ENCODE results near the gene MARCKS.

The MARCKS gene, protein sequence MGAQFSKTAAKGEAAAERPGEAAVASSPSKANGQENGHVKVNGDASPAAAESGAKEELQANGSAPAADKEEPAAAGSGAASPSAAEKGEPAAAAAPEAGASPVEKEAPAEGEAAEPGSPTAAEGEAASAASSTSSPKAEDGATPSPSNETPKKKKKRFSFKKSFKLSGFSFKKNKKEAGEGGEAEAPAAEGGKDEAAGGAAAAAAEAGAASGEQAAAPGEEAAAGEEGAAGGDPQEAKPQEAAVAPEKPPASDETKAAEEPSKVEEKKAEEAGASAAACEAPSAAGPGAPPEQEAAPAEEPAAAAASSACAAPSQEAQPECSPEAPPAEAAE

DNA sequence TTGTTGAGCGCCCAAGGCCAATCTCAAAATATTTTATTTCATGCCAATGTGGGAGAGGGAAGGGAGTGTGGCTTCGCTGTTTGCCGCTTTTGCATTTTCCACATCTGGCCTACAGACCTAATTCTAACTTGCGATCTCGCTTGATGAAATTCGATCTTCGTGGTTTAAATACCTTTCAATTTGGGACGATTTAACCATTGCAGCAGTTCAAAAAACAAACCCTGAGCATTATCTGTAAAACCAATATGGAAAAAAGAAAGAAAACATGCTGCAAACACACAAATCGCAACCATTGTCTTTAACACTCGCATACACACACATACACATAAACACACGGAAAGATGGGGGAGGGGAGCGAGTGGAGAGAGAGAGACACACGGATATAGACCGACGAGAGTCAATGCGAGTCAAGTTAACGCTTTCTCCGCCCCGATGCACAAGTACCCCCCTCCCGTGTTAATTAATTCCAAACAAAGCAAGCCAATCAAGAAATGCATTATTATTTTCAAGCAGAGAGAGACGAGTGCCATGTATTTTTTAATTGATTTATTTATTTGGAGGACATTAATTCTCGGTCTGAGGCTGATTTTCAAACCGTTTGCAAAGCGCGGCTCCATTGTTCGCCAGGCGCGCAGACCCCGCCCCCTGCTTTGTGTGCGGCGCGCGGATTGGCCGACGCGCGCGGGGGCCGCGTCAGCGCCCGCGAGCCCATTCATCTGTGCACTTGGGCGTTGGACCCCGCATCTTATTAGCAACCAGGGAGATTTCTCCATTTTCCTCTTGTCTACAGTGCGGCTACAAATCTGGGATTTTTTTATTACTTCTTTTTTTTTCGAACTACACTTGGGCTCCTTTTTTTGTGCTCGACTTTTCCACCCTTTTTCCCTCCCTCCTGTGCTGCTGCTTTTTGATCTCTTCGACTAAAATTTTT is at the start of gene MARCKS:
MARCKS (plus strand) TSS at position 721 of the 931 bp plus-strand sequence. CDS start 401 bp downstream, outside the sequence.
- no peak for DNase-seq (ENCODE audit: low read depth in 2 of 2)

DNA sequence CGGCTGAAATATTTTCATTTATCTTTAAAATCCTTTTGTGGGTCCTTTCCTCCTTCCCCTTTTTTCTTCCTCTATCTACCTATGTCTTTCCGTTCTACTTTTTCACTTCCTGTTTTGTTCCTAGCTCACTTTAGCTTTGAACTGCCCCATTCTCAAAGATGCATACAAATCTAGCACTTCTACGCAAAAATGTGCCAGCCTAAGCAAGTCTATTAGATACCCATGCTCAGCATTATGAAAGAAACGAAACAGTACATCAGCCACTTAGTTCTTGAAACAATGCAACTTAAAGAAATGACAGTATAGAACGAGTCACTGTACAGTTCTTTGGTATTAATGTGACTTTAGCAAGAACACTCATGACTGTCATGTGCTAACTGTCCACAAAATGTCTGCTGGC is 47.3 kb upstream of the MARCKS start:
- no peak for DNase-seq (ENCODE audit: low read depth in 2 of 2)

DNA sequence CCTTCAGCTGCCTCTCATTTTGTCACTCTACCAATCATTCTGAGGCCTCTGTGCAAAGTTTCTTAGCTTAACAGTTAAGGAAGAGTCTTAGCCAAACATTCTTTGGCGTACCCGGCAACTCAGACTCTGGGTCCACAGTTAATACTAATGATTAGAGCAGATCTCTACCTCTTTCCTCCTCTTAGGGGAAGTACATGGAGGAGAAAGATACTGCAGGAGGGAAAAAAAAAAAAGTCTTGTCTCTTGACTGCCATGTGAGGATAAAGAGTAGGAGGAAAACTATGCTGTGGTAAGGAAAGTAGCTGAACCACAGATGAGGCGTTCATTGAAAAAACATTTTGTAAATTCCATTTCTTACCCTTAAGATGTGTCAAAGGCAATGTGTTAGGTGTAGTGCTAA is 44.0 kb upstream of the MARCKS start:
- no peak for DNase-seq (ENCODE audit: low read depth in 2 of 2)

DNA sequence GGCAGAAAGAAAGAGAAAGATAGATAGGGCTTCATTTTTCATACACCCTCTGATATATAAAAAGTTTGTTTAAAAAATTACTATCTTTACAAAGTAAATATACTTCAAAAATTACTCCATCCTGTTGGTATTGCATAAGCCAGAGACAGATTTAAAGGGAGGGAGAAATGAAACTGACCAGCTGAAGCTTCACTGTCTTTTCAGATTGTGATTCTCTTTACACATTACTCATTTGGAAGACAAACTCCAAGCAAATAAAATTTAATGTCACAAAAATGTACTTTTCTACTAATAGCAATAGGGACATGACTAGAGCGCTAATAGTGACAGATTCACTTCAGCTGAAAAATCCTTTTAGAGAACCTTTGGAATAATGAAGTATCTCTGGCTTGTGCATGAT is 38.6 kb upstream of the MARCKS start:
- no peak for DNase-seq (ENCODE audit: low read depth in 2 of 2)

DNA sequence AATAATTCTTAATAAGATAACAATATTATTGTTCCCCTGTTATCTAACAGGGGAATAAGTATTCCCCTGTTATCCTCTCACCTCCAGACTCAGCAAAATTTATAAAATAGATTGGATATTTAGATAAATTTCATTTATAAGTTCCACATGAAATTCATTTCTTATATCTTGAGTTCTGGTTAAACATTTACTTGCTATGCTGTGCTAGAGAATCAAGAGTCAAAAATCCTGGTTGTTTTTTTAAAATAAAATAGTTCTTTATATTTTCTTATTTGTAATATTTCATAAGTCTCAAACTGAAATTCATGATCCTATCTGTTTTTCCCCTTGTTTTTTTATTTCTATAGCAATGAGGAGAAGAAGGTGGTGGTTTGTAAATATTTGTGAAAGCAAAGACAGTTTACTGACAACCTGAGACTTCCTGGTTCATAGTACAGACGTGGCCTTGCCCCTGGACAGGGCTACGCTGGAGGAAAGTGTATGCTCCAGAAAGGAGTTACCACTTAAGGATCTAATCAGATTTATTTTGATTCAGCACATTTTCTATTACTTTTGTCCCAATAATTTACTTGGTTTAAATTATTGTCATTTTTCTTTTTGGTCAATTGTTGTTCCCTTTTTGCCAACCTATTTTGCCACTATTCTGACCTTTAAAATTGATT is 37.8 kb upstream of the MARCKS start:
- DNase-seq (ENCODE audit: low read depth in 2 of 2): no peak

DNA sequence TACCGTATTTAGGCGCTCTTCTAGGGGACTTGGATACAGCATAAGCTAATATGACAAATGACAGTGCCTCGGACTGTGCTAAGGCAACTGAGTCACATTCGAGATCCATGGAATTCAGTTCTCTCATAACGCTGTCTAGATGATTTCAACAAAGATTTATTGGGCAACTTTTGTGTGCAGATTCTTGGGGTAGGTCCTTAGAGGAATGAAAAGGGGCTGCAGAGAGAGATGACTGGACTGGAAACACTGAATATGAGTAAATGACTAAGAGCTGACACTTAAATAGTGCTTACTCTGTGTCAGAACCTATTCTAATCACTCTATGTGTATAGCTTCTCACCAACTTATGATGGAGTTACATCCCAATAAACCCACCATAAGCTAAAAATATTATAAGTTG is 36.4 kb upstream of the MARCKS start:
- DNase-seq (ENCODE audit: low read depth in 2 of 2): no peak

DNA sequence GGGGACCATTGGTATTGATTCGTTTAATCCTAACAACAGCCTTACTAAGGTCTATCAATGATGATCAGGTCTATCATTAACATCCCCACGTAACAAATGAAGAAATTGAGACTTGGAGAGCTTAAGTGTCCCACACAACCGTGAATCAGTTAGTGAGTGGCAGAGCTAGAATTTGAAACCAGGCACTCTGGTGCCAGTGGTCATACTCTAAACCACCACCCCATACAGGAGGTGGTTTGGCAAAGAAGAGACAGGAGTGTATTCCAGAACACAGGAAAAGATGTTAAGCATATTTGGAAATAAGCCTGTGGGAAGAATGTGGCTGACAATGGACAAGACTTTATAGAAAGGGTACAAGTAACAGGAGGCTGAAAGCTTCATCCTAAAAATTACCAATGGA is 35.7 kb upstream of the MARCKS start:
- DNase-seq (ENCODE audit: low read depth in 2 of 2): no peak

DNA sequence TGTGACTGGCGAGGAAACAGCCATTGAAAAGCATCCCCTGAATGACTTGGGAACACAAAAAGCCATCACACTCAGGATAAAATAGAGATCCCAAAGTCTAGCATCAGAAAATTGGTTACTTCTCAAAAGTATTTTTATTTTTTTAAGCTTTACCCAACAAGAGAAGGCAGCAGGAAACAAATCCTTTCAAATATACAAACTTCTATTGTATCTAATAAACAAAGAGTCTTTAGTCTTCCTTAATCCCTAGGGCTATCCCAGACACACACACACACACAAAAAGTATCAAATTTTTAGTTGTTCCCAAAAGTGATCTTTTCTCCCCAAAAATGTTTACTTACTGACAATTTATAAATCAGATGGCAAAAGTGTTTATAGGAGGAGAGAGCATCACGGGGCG is 33.2 kb upstream of the MARCKS start:
- no peak for DNase-seq (ENCODE audit: low read depth in 2 of 2)

DNA sequence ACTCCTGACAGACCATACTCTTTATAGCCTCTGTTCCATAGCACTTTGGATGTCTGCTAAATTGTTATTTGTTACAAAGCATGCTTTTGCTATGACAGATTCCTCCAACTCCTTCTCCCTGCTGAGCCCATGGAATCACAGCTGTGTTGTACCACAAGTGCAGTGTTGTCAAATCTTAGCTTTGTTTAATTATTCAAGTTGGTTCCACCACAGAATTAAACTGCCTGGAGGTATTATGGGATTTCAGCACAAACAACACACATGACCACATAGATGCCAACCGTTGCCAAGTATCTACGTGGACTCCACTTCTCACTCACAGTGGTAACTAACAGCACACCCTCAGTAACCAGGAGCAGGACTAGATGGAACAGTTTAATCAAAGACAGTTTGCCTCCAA is 32.7 kb upstream of the MARCKS start:
- no peak for DNase-seq (ENCODE audit: low read depth in 2 of 2)

DNA sequence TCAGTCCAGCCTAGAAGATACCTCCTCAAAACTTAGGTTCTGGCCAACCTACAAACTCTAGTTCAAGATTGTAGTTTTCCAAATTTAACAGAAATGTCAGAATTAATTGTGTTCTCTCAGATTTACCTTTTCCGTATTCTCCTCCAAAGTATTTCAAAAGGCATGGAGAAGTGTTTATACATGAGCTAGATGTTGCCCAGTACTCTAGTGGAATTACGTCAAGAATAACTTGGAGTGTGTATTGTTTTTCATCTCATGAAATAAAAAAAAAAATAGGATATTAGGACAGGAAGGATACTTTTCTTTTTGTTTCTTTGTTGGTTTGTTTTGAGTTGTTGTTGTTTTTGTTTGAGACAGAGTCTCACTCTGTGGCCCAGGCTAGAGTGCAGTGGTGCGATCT is 32.3 kb upstream of the MARCKS start:
- no peak for DNase-seq (ENCODE audit: low read depth in 2 of 2)

DNA sequence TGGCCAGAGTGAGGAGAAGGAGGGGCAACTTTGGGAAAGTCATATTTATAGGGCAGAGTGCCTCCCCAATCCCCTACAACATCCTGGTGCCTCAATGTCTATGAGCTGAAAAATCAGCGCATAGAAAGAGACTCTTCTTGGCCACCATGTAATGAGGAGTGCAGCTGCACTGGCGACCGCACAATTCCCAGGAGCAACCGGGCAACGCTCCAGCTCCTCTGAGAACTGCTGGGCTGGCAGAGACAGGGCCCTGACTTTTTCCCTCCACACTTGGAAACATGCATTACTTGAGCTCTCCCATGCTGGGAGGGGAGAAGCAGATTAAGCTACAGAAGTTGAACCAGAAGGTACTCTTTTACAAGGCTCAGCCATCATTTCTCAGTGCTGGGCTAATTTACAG is 31.4 kb upstream of the MARCKS start:
- no peak for DNase-seq (ENCODE audit: low read depth in 2 of 2)

DNA sequence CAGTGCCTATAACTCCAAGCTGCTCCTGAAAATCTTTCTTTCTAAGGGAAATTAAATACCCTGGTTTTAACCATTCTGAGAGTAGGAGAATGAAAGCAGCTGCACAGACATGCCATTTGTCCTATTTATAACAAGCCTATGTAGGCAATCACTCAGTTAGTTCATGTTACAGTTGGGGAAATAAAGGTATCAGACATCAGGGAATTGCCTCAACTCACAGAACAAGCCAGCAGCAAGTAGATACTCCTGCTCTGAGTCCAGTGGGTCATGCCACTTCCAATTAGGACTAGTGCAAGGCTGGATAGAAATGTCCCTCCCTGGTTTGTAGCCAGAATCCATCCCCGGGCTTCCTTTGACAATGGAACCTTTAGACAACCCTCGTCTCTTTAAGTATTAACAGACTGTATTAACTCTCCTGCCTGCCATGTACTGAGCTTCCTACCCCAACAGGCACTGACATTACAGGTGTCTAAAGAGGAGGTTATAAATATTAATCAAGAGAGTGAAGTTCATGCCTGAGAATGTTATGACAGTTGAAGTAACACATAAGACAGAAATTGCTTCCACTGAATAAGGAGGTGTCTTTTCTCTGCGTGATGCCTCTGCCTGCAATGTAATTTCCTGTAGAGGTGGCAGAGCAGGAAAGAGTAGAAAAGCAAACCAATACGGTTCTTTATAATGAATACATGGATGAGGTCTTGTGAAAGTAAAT is 28.0 kb upstream of the MARCKS start:
- DNase-seq (ENCODE audit: low read depth in 2 of 2): no peak

DNA sequence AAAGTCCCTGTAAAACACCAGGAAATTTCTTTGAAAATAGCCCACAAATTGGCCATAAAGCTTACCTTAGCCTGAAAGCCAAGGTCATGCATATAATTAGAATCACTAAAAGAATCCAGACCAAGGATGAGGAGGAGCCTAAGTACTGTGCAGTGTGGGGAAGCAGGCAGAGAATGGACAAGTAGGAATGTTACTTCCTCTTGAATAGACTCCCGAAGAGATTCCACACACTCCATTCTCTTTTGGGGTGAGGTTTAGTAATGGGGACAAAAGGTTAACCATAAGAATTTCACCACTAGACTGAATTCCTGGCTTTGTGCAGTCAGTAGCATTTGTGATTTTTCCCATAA is 27.5 kb upstream of the MARCKS start:
- DNase-seq (ENCODE audit: low read depth in 2 of 2): no peak

DNA sequence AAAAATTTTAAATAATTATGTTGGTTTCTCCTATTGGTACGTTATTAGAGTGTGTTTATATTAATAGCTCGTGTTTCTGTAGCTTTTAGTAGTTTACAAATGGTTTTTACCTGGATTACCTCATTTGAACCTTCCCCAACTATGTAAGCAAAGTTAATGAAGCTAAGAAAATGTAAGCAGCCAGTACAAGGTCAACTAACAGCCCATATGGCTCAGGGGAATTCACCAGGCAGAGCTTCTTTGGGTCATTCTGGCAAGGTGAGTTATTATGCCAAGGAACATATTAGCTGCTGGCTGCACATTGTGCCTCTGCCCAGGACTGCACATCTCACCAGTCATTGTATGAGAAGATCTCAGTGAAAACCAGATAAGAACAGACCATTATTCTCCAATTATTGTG is 27.0 kb upstream of the MARCKS start:
- DNase-seq (ENCODE audit: low read depth in 2 of 2): no peak

DNA sequence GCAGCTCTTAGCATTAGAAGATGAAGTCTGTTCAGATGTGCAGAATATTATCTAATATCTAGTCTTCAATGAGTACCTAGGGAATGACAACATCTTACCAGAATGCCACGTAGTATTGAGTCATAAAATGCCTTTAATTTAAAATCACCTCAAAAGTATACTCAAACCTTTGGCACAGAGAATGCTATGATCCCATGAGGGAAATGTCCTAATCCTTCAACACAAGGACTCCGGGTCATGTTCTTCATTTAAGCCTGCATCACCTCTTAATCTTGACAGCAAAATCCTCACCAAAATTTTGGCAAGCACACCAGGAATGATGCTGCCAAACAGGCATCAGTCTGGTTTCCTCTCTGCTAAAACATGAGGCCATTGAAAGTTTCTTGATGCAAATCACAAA is 23.6 kb upstream of the MARCKS start:
- no peak for DNase-seq (ENCODE audit: low read depth in 2 of 2)

DNA sequence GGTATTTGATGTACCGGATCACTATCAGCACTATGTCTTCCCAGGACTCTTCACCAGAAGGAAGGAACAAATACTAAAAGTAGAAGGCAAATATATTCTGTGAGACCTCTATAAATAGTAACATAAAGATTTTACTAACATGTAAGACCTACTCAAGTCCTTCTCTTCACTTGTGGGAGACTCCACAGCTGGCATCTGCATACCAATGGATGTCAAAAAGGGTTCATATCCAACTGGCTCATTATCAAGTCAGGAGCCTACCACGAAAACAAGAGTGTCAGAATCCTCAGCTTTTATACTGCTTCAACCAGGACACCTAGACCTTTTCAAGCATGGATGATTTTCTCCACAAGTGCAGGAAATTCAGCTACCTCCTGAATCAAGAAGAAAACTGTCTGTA is 20.0 kb upstream of the MARCKS start:
- DNase-seq (ENCODE audit: low read depth in 2 of 2): no peak

DNA sequence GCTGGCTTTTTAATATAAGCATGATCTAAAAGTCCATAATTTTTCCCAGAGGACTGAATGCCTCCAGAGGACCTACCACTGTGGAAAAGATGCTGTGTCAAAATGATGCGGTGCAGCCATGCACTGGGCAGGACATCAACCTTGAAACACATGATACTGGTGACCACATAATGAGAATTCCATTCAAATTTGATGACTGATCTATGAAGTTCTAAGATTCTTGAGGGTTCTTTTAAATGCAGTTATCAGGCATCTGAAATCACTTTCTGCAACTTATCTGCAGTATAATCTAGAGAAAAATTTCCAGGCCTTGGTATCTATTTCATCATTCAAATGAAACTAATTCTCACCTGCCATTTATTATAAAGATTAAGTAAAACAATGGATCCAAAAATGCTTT is 15.0 kb upstream of the MARCKS start:
- no peak for DNase-seq (ENCODE audit: low read depth in 2 of 2)

DNA sequence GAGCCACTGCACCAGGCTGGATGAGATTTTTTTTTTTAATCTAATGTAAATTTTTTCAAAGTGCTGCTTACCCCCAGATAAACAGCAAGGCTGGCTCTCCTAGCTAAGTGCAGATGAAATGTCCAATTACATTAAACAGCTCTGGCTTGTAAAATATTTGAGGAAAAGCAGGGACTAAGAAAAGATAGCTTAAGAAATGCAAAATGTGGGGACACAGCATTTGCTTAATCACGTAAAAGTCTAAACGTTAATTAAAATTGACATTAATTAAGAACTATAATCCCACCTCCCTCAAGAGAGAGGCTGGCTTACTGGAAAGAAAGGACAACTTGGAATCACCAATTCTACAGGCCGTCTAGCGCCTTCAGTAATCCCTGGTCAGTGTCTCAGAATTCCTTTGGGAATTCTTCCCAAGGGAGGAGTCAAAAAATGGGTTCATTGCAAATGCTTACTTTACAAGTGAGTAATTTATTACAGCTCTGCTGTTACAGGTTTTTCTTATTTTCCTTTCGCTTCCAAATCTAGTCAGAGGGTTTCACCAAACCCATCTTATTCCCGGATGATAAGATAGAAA is 13.6 kb upstream of the MARCKS start:
- no peak for DNase-seq (ENCODE audit: low read depth in 2 of 2)

DNA sequence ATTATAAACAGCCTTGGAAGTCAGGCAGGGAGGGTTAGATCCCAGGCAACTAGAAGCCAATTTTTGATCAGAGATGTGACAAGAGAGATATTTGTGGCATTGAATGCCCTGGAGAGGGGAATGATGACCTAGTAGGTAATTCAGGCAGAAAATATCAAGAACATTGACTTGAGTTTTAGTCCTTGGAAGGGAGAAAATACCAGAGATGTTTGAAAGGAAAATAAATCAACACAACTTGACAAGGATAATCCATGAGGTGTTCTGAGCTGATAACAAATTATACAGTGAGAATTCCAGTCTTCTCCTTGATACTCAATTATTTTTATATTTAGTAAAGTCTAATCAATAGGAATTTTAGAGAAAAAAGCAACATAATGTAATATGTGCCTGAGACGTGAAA is 10.6 kb upstream of the MARCKS start:
- no peak for DNase-seq (ENCODE audit: low read depth in 2 of 2)

DNA sequence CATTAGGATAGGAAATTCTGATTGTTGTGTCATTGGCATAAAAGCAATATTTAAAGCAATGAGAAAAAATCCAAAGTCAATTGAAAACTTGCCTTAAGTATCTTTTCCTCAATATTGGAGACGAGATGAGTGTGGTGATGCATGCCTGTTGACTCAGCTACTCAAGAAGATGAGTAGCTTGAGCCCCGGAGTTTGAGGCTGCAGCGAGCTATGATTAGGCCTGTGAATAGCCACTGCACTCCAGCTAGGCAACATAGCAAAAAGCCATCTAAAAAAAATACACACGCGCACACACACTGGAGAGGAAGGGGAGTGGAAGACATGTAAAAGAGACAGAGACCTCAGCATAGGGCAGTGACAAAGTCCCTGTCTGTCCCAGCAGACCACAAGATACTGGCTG is 9.7 kb upstream of the MARCKS start:
- no peak for DNase-seq (ENCODE audit: low read depth in 2 of 2)

DNA sequence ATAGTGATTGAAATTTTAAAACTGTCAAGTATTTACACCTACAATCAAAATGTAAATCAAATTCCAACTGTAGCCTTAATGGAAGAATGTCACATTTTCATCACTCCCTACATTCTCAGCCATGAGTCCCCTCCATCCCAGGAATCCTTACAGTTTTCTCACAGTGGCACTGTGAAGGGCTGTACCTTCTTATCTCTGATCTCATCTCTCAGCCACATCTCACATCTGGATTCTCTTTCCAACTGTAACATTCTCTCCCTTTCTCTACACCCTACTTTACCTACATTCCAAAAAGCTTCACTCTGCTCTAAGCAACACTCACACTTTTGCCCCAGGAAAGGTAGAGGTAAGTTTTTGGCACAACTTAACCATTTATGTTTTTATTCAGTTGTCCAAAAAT is 8.9 kb upstream of the MARCKS start:
- DNase-seq (ENCODE audit: low read depth in 2 of 2): no peak

DNA sequence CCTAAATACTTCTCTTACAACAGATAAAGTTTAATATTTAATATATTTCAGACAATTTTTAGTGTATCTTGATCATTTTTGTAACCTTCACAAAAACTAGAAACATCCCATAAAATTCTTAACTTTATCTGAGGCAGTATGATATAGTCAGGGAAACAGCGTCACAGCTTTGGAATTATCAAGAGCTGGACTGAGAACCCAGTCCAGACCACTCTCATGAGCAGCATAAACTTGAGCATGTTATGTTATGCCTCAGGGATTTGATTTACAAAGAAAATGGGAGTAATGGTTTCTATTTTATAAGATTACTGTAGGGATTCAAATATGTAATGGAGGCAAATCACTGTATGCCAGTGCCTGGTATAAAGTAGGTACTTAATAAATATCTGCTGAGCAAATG is 8.3 kb upstream of the MARCKS start:
- no peak for DNase-seq (ENCODE audit: low read depth in 2 of 2)

Data from stimulated activated CD8-positive, alpha-beta memory T cell treated with anti-CD3 and anti-CD28 coated beads, Interleukin-15, amount 100 ng/mL, for 4 hours (primary cell).